Tibial nerve (tissue), 3 donors: Measurements from ENCODE around the gene FOXK2.

Experiments
- CTCF ChIP-seq, 5 experiments: fragments of 200-600 bp in 3 of 5; fragments of 450-650 bp in 2 of 5; sonication (generic) in 3 of 5; IDR thresholded peaks; one replicate each; pipeline ENCODE4 v1.5.1; 2016 to 2019; ENCODE audit warnings: antibody characterized with exemption in 5 of 5, mild to moderate bottlenecking in 3 of 5, moderate library complexity in 2 of 5
- POLR2A ChIP-seq, 2 donors: fragments of 450-650 bp; IDR thresholded peaks; one replicate each; pipeline ENCODE4 v1.6.1; 2017; ENCODE audit warnings: antibody characterized with exemption in 2 of 2, mild to moderate bottlenecking in 2 of 2, moderate library complexity in 2 of 2

GRCh38 chr17:82636626-82637598 is 117.4 kb downstream of the FOXK2 start:
- TF ChIP-seq POLR2A (IDR thresholded peaks at IDR 0.05) (no peak), CTCF (IDR thresholded peaks at IDR 0.05) (no peak)
